Measurements from ENCODE around the gene BTRC.

DNA sequence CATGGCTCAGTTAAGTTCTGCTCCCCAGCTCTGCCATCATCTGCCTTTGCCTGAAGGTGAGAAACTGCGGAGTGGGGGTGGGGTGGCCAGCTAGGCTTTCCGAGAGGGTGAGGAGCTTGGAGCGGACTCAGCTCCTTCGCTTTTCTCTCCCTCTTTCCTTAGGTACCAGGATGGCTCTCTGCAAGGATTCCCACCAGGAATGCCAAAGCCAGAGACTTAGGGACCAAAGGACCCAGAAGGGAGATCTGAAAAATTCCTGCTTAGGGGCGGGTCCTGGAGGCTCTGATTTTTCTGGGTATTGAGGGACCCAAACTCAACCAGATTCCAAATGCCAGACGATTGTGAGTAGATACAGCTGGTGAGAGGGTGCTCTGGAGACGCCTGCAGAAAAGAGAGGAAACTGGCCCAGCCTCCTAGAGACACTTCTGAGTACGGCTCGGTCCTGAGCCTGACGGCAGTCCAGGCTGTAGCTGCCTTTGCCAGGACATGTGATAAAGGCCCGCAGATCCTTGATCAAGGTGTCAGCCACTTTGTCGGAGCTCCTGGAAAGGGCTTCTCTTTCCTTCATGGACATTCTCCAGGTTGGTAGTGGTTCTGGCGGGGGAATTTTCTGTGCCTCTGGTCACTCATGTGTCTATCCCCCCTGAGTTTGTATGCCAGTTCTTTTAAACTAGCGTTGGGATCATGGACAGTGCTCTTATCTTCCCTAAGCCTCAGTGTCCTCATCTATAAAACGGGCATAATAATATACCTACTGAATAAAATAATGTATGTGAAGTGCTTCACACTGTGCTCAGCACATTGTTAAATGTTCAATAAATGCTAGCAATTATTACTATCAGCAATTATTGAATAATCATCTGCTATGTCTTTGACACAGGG is 42.5 kb upstream of the BTRC start:
- TF ChIP-seq, protein P1, sequence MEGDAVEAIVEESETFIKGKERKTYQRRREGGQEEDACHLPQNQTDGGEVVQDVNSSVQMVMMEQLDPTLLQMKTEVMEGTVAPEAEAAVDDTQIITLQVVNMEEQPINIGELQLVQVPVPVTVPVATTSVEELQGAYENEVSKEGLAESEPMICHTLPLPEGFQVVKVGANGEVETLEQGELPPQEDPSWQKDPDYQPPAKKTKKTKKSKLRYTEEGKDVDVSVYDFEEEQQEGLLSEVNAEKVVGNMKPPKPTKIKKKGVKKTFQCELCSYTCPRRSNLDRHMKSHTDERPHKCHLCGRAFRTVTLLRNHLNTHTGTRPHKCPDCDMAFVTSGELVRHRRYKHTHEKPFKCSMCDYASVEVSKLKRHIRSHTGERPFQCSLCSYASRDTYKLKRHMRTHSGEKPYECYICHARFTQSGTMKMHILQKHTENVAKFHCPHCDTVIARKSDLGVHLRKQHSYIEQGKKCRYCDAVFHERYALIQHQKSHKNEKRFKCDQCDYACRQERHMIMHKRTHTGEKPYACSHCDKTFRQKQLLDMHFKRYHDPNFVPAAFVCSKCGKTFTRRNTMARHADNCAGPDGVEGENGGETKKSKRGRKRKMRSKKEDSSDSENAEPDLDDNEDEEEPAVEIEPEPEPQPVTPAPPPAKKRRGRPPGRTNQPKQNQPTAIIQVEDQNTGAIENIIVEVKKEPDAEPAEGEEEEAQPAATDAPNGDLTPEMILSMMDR (IDR thresholded peaks at IDR 0.05): no peak
- TF ChIP-seq EP300 (IDR thresholded peaks at IDR 0.05) (no peak), POLR2A (IDR thresholded peaks at IDR 0.05) (no peak)

Measured in stomach (tissue), 4 donors.